Activated naive CD8-positive, alpha-beta T cell treated with anti-CD3 and anti-CD28 coated beads for 36 hours (primary cell): Measurements from ENCODE around the gene SLC39A10. TPM values are rescaled to one million over a fixed set of nuclear protein-coding genes. Genes with fewer than 3 reads are reported as not detected.
A peak's percentile ranks its signal among the peaks of the same experiment; 100 is the strongest.

Experiments used
- DNase-seq: peaks from one replicate; pipeline ENCODE4 v3.0.0; 2021
- H3K27ac Mint-ChIP-seq: one replicate; pipeline ENCODE4 v1.8.0; 2022; ENCODE audit warnings: mild to moderate bottlenecking, moderate library complexity, mixed read lengths
- H3K27me3 Mint-ChIP-seq: one replicate; pipeline ENCODE4 v1.8.0; 2022; ENCODE audit warnings: mild to moderate bottlenecking, mixed read lengths
- H3K36me3 Mint-ChIP-seq: one replicate; pipeline ENCODE4 v1.8.0; 2021; ENCODE audit warnings: mild to moderate bottlenecking, mixed read lengths
- H3K4me1 Mint-ChIP-seq: one replicate; pipeline ENCODE4 v1.8.0; 2021; ENCODE audit warnings: mixed read lengths
- H3K4me3 Mint-ChIP-seq: one replicate; pipeline ENCODE4 v1.8.0; 2022; ENCODE audit warnings: mild to moderate bottlenecking, moderate library complexity, mixed read lengths
- H3K9me3 Mint-ChIP-seq: one replicate; pipeline ENCODE4 v1.8.0; 2022; ENCODE audit warnings: mixed read lengths
- total RNA-seq, 2 experiments: library from RNA; stranded (reverse); gene quantifications; one replicate each; pipeline ENCODE4 v1.2.3, GENCODE V29; 2021

The SLC39A10 gene, protein sequence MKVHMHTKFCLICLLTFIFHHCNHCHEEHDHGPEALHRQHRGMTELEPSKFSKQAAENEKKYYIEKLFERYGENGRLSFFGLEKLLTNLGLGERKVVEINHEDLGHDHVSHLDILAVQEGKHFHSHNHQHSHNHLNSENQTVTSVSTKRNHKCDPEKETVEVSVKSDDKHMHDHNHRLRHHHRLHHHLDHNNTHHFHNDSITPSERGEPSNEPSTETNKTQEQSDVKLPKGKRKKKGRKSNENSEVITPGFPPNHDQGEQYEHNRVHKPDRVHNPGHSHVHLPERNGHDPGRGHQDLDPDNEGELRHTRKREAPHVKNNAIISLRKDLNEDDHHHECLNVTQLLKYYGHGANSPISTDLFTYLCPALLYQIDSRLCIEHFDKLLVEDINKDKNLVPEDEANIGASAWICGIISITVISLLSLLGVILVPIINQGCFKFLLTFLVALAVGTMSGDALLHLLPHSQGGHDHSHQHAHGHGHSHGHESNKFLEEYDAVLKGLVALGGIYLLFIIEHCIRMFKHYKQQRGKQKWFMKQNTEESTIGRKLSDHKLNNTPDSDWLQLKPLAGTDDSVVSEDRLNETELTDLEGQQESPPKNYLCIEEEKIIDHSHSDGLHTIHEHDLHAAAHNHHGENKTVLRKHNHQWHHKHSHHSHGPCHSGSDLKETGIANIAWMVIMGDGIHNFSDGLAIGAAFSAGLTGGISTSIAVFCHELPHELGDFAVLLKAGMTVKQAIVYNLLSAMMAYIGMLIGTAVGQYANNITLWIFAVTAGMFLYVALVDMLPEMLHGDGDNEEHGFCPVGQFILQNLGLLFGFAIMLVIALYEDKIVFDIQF
- total RNA-seq, result 10 to 100 TPM; 21.2 to 23.4 TPM

DNA sequence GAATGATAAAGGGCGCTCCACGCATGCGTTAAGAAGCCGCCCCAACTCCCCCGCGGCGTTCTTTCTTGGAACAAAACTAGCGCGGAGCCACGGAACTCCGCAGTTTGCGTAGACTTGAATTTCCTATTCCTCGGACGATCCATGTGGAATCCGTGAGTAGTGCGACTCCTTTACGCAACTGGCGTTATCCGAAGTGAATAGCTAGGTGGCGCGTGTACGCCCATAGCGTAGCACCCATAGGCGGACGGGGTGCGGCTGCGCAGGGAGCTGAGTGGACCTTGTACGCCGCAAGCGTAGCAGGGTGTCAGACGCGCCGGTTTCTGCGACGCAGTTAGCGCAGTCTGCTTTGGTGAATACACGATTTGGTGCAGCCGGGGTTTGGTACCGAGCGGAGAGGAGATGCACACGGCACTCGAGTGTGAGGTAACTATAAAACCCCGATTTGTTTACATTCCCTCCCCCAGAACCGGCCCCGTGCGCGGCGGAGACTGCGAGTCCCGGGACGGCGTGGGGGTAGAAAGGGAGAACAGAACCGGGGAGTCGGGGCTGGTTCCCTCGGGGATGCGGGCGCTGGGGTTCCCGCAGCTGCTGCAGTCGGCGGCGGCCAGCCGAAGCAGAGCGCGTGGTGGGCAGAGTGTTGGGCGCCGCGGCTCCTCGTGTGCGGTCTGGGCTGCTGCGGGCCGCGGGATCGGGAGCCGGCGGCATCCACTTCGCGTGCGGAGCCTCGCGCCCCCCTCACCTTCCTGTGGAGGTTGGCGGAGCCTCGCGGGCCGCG, at the start of gene SLC39A10:
TSS of gene SLC39A10 (plus strand) at position 368 of the 775 bp plus-strand sequence. CDS start 22,817 bp downstream, outside the sequence.
- Mint-ChIP-seq H3K27me3 (peaks cover 10% of the 10 kb centered on the region), H3K27ac (peak within 1 kb of the TSS; percentile 100), H3K36me3 (peaks cover 30% of the 10 kb centered on the region), H3K4me3 (peak within 1 kb of the TSS; percentile 98), H3K4me1 (peaks cover 22% of the 10 kb centered on the region), H3K9me3 (no peaks in the 10 kb centered on the region)
- DNase-seq, result peak; percentile 94

DNA sequence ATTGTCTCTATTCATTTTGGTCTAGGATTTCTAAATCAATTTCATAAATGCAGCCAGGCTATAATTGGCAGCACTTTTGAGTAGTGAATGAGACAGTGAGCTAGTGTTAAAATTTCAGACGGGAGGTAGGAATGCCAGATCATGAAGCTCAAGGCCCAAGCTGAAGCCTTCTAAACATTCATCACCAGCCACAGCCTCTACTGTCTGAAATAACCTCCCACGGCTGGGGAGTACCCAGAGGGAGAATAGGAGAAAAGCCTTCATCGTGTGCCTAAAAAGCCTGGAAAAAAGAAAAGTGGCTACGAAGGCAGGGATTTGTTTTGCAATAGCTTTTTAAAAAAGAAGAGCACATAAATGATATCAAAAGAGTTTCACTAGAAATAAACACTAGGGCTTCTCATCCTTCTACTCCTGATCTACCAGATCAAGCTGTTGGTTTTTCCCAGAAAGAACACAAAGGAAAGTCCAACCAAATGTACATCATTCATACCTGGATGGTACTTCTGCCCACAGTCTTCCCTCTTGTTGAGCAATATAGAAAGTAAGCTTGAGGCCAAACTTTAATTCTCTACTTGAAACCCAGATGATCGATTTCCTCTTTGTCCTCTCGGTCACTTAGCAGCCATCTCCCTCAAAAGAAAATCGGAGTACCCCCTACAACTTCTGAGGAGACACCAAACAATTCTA, 48.1 kb upstream of the SLC39A10 start:
- H3K9me3 Mint-ChIP-seq, result no peaks in the 10 kb centered on the region
- H3K27me3 Mint-ChIP-seq, result no peaks in the 10 kb centered on the region
- peaks cover 19% of the 10 kb centered on the region for H3K4me1 Mint-ChIP-seq
- no peaks in the 10 kb centered on the region for H3K36me3 Mint-ChIP-seq
- no peak overlapping the region for H3K4me3 Mint-ChIP-seq
- no peak overlapping the region for H3K27ac Mint-ChIP-seq
- DNase-seq, result no peak

DNA sequence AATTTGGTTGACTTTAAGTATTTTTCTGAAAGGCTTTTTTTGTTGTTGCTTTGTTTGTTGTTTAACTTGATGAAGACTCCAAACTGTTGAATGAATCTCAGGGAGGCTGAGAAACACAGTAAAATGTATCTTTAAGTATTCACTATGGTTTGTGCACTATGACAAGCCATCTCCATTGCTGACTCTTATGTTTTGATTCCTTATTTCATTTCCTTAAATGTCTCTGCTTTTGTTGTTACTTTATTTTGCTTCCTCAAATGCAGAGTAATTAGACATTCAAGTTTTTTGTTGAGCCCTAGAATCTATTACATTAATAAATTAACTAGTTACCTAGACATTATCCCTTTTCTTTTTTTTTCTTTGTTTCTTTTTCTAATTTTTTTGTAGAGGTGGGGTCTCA, 46.3 kb upstream of the SLC39A10 start:
- Mint-ChIP-seq H3K4me1 (peaks cover 15% of the 10 kb centered on the region), H3K27ac (no peak overlapping the region), H3K36me3 (no peaks in the 10 kb centered on the region), H3K27me3 (no peaks in the 10 kb centered on the region), H3K9me3 (no peaks in the 10 kb centered on the region), H3K4me3 (no peak overlapping the region)
- DNase-seq, result no peak

DNA sequence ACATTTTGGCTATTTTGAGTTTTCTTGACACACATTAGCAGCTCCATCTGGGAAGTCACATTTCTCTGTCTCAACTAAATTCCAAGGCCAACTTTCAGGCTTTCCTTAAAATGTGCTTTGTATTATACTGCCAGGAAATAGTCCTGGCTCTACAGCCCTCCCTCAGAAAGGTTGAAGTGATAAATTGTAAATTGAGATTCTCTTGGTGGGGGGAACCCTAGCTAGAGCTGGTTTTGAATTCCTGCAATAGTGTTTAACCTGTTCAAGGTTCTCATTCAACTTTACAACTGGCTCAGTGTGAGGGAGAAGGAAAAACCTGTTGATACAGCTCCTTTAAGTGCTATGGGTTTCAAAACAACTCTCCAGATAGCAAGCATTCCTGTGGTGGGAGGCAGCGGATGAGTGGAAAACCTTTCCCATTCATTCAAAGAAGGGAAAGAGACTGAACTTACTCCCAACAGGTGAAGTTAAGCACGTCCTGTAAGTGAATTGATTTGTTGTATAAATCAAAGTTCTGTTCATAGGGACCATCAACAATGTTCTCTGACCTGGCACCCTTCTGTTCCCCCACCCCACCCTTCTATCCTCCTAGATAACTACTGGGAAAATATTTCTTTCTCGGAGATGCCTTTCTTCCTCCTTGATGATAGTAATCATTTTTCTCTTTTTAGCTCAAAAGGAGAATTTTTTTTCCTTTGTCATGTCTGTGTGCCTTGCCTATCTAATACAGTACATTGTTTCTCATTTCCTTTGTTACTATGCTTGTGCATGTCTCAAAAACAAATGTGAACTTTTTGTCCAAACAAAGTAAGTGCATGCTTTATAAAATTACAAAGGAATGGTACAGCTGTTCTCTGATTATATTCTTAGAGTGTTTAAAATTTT, 44.2 kb upstream of the SLC39A10 start:
- Mint-ChIP-seq H3K36me3 (no peaks in the 10 kb centered on the region), H3K4me3 (no peak overlapping the region), H3K9me3 (no peaks in the 10 kb centered on the region), H3K4me1 (peaks cover 12% of the 10 kb centered on the region), H3K27me3 (no peaks in the 10 kb centered on the region), H3K27ac (no peak overlapping the region)
- DNase-seq, result no peak

DNA sequence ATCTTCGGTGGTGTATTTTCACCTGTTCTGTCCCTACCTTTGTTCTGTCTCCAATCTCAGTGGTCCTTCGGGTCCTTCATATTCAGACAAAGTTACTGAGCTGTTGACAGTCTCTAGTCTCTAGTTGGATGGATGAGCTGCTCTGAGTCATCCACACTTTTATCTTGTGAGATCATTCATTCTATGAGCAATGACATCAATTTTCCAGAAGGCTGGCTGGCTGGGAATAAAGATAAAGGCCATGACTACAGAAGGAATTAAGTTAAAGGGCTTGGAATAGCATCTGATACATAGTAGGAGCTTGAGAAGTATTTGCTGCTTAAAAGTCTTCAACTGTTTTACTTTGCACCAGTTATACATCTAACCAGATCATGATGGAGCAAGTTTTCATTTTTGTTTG, 43.1 kb upstream of the SLC39A10 start:
- Mint-ChIP-seq H3K9me3 (no peaks in the 10 kb centered on the region), H3K4me3 (no peak overlapping the region), H3K4me1 (peaks cover 10% of the 10 kb centered on the region), H3K36me3 (no peaks in the 10 kb centered on the region), H3K27ac (no peak overlapping the region), H3K27me3 (no peaks in the 10 kb centered on the region)
- no peak for DNase-seq

DNA sequence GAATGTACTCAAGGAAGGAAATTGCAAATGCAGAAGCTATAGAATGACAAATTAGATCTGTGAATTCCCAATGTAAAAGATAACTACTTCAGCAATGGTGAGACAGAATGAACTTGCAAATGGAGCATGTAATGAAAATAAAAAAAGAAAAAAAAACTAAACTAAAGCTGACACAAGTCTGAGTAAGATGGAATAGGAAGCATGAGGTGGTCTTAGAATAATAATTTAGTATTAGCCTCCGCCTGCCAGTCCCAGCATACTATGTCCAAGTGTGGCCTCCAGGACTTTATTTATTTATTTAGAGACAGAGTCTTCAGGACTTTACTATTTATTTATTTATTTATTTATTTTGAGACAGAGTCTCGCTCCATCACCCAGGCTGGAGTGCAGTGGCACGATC, 37.4 kb upstream of the SLC39A10 start:
- Mint-ChIP-seq H3K4me1 (peaks cover 3% of the 10 kb centered on the region), H3K36me3 (no peaks in the 10 kb centered on the region), H3K27me3 (no peaks in the 10 kb centered on the region), H3K27ac (no peak overlapping the region), H3K4me3 (no peak overlapping the region), H3K9me3 (no peaks in the 10 kb centered on the region)
- no peak for DNase-seq

DNA sequence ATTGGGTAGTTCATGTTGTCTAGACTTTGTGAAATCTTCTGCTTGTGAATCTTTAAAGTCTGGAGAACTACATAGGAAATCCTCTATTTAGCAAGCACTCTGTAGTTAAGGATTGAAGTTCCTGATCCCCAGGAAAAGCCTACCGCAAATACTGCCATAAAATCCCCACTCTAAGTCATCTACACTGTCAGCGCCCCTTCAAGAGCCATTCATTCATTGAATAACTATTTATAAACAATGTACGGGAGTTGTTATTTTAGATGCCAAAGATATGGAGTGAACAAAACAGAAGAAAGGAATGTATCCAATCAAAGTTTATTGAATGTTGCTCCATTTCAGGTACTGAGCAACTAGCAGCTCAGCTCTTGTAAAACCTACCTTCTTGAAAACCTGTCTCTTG, 36.5 kb upstream of the SLC39A10 start:
- Mint-ChIP-seq H3K27ac (no peak overlapping the region), H3K4me3 (no peak overlapping the region), H3K27me3 (no peaks in the 10 kb centered on the region), H3K9me3 (no peaks in the 10 kb centered on the region), H3K4me1 (peaks cover 3% of the 10 kb centered on the region), H3K36me3 (no peaks in the 10 kb centered on the region)
- no peak for DNase-seq

DNA sequence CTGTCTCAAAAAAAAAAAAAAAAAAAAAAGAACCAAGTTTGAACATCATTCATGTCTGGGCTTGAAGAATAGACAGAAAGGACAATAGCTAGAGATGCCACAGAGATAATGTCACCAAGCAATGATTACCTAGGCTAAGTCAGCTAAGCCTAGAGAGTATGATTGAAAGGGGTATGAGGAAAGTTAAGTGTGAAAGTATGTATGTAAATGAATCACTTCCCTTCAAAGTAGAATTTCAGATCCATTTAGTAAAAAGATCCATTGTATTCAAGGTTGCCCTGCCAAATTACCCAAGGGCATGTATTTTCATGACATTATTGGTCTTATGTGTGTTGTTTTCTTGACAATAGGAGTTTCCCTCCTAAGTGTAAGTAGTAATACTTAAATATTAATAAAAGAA, 34.1 kb upstream of the SLC39A10 start:
- Mint-ChIP-seq H3K9me3 (no peaks in the 10 kb centered on the region), H3K4me3 (no peak overlapping the region), H3K36me3 (no peaks in the 10 kb centered on the region), H3K27me3 (no peaks in the 10 kb centered on the region), H3K4me1 (peaks cover 10% of the 10 kb centered on the region), H3K27ac (no peak overlapping the region)
- no peak for DNase-seq

DNA sequence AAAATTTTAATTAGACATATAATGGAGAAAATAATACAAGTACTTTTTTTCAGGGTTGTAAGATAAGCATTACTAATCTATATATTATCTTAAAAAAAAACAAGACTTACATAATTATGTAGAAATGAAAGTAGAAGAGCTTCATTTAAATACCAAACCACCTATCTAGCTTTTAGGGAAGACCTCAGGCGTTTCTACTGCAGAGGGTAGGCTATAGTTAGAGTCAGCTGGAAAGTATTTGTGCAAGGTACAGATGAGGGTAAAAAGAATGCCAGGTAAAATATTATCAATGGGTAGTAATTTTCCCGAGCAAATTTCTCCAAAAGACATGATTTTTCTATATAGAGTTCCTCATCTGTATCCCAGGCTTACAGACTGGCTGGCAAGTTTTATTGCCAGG, 30.5 kb upstream of the SLC39A10 start:
- DNase-seq, result no peak
- Mint-ChIP-seq H3K4me1 (peaks cover 7% of the 10 kb centered on the region), H3K36me3 (no peaks in the 10 kb centered on the region), H3K9me3 (peaks cover 2% of the 10 kb centered on the region), H3K4me3 (no peak overlapping the region), H3K27ac (no peak overlapping the region), H3K27me3 (no peaks in the 10 kb centered on the region)

DNA sequence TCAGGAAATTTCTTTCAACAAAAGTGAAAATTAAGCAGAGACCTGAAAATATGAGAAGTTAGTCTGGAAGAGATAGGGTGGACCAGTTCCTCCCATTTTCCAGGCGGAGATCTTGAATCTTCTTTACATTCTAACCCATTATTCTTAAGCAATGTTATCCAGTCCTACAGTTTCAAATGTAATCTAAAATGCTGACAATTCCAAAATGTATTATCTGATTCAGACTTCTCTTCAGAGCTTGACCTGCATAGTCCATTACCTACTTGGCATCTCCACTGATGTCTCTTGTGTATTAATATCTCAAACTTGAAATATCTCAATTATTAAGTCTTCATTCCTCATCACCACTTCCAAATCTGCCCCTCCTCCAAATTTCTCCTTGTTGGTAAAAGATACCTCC, 28.4 kb upstream of the SLC39A10 start:
- Mint-ChIP-seq H3K4me3 (no peak overlapping the region), H3K27ac (no peak overlapping the region), H3K4me1 (peaks cover 12% of the 10 kb centered on the region), H3K27me3 (no peaks in the 10 kb centered on the region), H3K9me3 (peaks cover 2% of the 10 kb centered on the region), H3K36me3 (no peaks in the 10 kb centered on the region)
- no peak for DNase-seq

DNA sequence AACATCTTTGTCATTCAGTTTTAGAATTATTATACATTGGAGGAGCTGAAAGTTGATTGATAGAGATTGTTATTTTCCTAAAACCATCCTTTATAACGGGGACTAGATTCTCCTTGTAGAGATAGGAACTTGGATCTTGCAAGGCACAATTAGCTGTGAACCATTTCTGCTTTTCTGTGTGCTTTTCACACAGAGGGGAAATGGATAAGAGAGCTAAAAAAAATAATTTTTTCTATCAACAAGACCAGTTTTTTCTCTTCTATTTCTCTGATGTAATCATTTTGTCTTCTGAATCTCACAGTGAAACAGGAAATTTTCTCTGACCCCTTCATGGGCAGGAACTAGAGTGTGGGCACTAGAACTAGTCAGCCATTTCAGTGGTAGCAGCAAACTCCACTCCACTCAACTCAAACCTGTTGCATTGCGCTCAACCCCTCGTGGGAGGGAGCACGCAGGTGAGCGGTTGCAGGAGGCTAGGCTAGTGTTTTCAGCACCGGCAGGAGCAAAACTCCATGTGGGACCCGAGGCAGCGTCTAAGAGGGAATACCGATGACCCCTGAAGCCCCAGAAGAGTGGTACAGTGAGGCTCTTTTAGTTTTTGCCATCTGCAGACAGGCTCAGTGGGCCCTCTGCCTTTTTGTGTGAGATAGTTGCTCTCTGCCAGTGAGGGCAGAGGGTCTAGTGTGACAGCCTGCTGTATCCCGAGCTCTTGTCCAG, 24.0 kb upstream of the SLC39A10 start:
- Mint-ChIP-seq H3K9me3 (peaks cover 2% of the 10 kb centered on the region), H3K36me3 (no peaks in the 10 kb centered on the region), H3K27ac (no peak overlapping the region), H3K4me1 (peaks cover 5% of the 10 kb centered on the region), H3K27me3 (no peaks in the 10 kb centered on the region), H3K4me3 (no peak overlapping the region)
- no peak for DNase-seq

DNA sequence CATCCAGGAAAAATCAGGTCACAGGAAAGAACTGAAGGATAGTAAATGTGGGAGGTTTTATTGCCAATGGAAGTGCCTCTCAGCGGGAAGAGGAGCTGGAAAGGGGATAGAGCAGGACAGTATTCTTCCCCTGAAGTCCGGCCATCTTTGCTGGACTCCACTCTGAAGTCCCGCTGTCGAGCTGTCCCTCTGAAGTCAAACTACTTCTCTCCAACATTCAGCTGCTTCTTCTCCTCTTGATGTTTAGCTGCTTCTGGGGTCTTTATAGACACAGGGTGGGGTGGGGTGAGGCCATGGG, 23.5 kb upstream of the SLC39A10 start:
- H3K9me3 Mint-ChIP-seq, result peaks cover 2% of the 10 kb centered on the region

DNA sequence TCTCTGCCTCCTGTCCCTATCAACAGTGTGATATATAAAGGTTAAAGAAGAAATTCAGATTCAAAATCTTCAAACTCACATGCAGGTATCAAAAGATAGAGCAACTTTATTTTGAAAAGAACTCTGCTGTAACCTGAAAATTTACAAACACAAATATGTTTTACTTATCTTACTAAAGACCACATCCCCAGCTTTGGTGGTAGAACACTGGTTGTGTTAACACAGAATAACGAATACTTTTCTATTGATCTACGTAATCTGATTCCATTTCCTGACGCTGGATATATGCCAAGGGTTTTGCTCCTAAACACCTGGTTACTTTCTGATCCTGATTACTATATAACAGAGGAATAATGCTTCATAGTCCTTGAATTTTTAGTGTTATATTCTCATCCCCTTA, 23.1 kb upstream of the SLC39A10 start:
- Mint-ChIP-seq H3K4me3 (no peak overlapping the region), H3K9me3 (peaks cover 2% of the 10 kb centered on the region), H3K4me1 (peaks cover 5% of the 10 kb centered on the region), H3K27me3 (no peaks in the 10 kb centered on the region), H3K36me3 (no peaks in the 10 kb centered on the region), H3K27ac (no peak overlapping the region)
- no peak for DNase-seq

More for the DNA sequence above, 23.5 kb upstream of the SLC39A10 start:
- DNase-seq, result no peak
- Mint-ChIP-seq H3K4me1 (peaks cover 5% of the 10 kb centered on the region), H3K27ac (no peak overlapping the region), H3K36me3 (no peaks in the 10 kb centered on the region), H3K4me3 (no peak overlapping the region), H3K27me3 (no peaks in the 10 kb centered on the region)
